HG03432 (cell line): Measurements from ENCODE around the gene DNTT.
A peak's percentile ranks its signal among the peaks of the same experiment; 100 is the strongest.

ENCODE experiments used
- ATAC-seq: cut with Tn5 transposase; IDR thresholded peaks from one replicate; pipeline ENCODE4 v1.9.1; 2021; ENCODE audit warnings: mild to moderate bottlenecking, moderate library complexity; ENCODE audit not compliant: unreplicated experiment

The DNTT gene

GRCh38 chr10:96374004-96374403 is 69.8 kb downstream of the DNTT start:
- no peak for ATAC-seq

GRCh38 chr10:96374639-96374984 is 70.4 kb downstream of the DNTT start:
- ATAC-seq = no peak

GRCh38 chr10:96374985-96375830 is 71.0 kb downstream of the DNTT start:
- peak; percentile 73 for ATAC-seq

- peak; percentile 60 for ATAC-seq
Measured at GRCh38 chr10:96376483-96376882, 72.2 kb downstream of the DNTT start.

- no peak for ATAC-seq
Measured at GRCh38 chr10:96377816-96378294, 73.6 kb downstream of the DNTT start.

GRCh38 chr10:96378741-96379140 is 74.5 kb downstream of the DNTT start:
- no peak for ATAC-seq

- ATAC-seq = no peak
Measured at GRCh38 chr10:96379758-96380157, 75.5 kb downstream of the DNTT start.

- ATAC-seq = no peak
Measured at GRCh38 chr10:96380821-96381220, 76.6 kb downstream of the DNTT start.

GRCh38 chr10:96384506-96384905 is 80.3 kb downstream of the DNTT start:
- no peak for ATAC-seq

GRCh38 chr10:96387161-96387560 is 82.9 kb downstream of the DNTT start:
- ATAC-seq = no peak

GRCh38 chr10:96387601-96388000 is 83.4 kb downstream of the DNTT start:
- no peak for ATAC-seq
